Pericardium fibroblast (primary cell): Measurements from ENCODE around the gene HAUS1. TPM values are rescaled to one million over a fixed set of nuclear protein-coding genes. Genes with fewer than 3 reads are reported as not detected.

Experiments used
- total RNA-seq: library from RNA; depleted of rRNA; stranded (reverse); fragments of >200 nt; gene quantifications from 2 replicates; pipeline ENCODE4 v1.2.3, GENCODE V29; 2015

The HAUS1 gene
- 59.3 and 73.3 TPM in 2 replicates for total RNA-seq

GRCh38 chr18:46104128-46104911 is at the start of gene HAUS1:
HAUS1 (plus strand) TSS chr18:46104385; CDS start chr18:46104412, 27 bp downstream.

DNA sequence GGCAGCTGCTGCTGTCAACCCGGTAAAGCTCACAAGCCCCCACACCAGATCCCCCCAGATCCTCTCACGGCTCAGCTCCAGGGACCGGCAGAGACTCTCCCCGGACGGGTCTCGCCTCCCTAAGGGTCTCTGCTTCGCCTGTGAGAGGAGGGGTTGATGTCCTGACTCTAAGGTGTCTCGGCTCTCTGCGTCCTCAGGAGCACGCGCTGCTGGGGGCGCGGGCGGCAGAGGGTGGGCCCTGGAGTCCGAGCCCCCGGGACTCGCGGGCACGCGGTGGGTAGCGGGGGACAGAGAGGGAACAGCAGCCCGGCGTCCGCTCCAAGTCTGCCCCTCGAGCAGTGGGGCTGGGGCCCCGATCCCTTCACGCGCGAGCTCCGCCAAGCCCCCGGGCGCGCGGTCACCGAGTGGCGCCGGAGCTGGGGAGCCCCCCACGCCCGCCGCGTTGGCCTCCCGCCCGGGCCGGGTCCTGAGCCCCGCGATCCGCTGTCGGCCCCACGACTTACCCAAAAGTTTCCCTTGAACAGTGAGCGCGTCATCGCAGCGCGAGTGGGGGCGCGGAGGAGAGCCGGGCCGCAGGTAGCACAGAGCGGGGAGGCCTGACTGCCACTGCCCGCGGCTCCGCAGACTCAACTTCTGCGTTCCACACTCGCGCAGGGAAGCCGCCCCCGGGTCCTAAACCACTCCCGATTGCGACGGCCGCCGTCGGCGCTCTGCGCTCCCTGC is 32.4 kb upstream of the HAUS1 start, which contains the start of gene PSTPIP2:
Gene PSTPIP2 (minus strand): TSS at position 608 of the 723 bp plus-strand sequence. CDS start 72 bp downstream, at position 536.

DNA sequence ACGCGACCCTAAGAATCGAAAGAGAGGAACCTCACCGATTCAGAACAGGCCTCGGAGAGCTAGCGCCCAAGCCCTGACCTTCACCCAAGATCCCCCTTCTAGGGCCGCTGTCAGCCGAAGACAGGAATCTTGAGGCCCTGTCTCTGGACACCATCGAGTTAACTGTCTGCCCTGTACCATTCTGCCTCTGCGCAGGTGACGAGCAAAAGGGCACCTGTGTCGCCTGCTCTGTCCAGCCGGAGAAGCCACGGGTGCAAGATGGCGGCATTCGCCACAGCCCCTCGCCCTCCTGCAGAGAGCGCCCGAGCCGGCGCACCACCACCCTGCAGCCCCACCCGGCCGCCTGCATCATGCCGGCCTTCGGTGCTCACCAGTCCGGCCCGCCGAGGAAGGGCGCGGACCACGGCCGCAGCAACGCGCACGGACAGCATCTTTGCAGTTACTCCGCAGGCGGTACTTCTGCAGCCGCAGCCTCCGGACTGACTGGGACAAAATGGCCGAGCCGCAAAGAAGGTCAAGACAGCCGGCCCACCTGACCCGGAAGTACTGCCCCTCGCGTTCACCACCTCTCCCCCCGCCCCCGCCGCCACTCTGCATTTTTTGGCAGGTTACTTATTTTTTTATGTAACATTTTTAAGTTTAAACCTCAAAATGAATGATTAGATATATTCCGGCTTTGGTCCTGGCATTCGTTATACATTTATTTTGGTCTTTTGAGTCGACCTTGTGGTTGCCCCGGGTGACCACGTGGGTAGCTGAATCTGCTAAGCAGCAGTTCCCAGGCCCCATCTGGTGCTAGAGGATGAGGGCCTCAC is 6.2 kb upstream of the HAUS1 start, which contains the start of gene ATP5F1A:
Gene ATP5F1A (minus strand): TSS at position 496 of the 815 bp plus-strand sequence. CDS start 65 bp downstream, at position 431.

Other genes starting within 250 kb of the HAUS1 start
- gene EPG5, start 137.1 kb upstream of the HAUS1 start, total RNA-seq: 14.1 and 14.5 TPM in 2 replicates
- gene PSTPIP2, start 32.1 kb upstream of the HAUS1 start, total RNA-seq: 1.5 and 4.3 TPM in 2 replicates
- gene ATP5F1A, start 6.1 kb upstream of the HAUS1 start, total RNA-seq: 510 and 663 TPM in 2 replicates